HEK293T (cell line): ENCODE measurements around the gene CDC20B.

Experiments
- CTCF ChIA-PET: fragments of 350-600 bp; formaldehyde crosslinking; extraction: SDS; loops from one replicate; lab custom pipeline; 2021; ENCODE audit warnings: antibody characterized with exemption, inconsistent platforms; lab: Yijun Ruan, JAX
- POLR2A ChIA-PET: fragments of 350-600 bp; formaldehyde crosslinking; extraction: SDS; loops from one replicate; lab custom pipeline; 2020; ENCODE audit warnings: antibody characterized with exemption, inconsistent platforms; lab: Yijun Ruan, JAX
- DNase-seq: peaks from one replicate; pipeline ENCODE4 v3.0.0; 2012; ENCODE audit warnings: mixed read lengths; ENCODE audit errors: extremely low spot score
- ARNT ChIP-seq: fragments of 450-650 bp; IDR thresholded peaks from 2 replicates; pipeline ENCODE4 v1.6.1; 2017; ENCODE audit warnings: mild to moderate bottlenecking
- BHLHE40 ChIP-seq: fragments of 450-650 bp; IDR thresholded peaks from 2 replicates; pipeline ENCODE4 v1.6.1; 2016; ENCODE audit warnings: mild to moderate bottlenecking, moderate library complexity, borderline replicate concordance
- CTBP1 ChIP-seq: fragments of 450-650 bp; IDR thresholded peaks from 2 replicates; pipeline ENCODE4 v1.6.1; 2016; ENCODE audit warnings: borderline replicate concordance
- ELF4 ChIP-seq: fragments of 450-650 bp; IDR thresholded peaks from 2 replicates; pipeline ENCODE4 v1.6.1; 2017; ENCODE audit warnings: antibody characterized with exemption
- FOXA1 ChIP-seq: fragments of 450-650 bp; IDR thresholded peaks from 2 replicates; pipeline ENCODE4 v1.6.1; 2016; ENCODE audit warnings: mild to moderate bottlenecking
- FOXK2 ChIP-seq: fragments of 450-650 bp; IDR thresholded peaks from 2 replicates; pipeline ENCODE4 v1.6.1; 2016; ENCODE audit warnings: mild to moderate bottlenecking
- FOXM1 ChIP-seq: fragments of 450-650 bp; IDR thresholded peaks from 2 replicates; pipeline ENCODE4 v1.6.1; 2017; ENCODE audit warnings: mild to moderate bottlenecking, borderline replicate concordance
- HDGF ChIP-seq: fragments of 450-650 bp; IDR thresholded peaks from 2 replicates; pipeline ENCODE4 v1.6.1; 2017; ENCODE audit warnings: antibody characterized with exemption, borderline replicate concordance
- L3MBTL2 ChIP-seq: fragments of 450-650 bp; conservative IDR thresholded peaks from 2 replicates; pipeline ENCODE4 v1.6.1; 2016; ENCODE audit warnings: mild to moderate bottlenecking
- LEF1 ChIP-seq: fragments of 450-650 bp; IDR thresholded peaks from 2 replicates; pipeline ENCODE4 v1.6.1; 2017; ENCODE audit warnings: mild to moderate bottlenecking, borderline replicate concordance
- NFRKB ChIP-seq: fragments of 450-650 bp; IDR thresholded peaks from 2 replicates; pipeline ENCODE4 v1.6.1; 2016; ENCODE audit warnings: mild to moderate bottlenecking, moderate library complexity
- SP1 ChIP-seq: fragments of 450-650 bp; IDR thresholded peaks from 2 replicates; pipeline ENCODE4 v1.6.1; 2017
- SUZ12 ChIP-seq: fragments of 450-650 bp; IDR thresholded peaks from 2 replicates; pipeline ENCODE4 v1.6.1; 2016; ENCODE audit warnings: mild to moderate bottlenecking
- TARDBP ChIP-seq: fragments of 450-650 bp; IDR thresholded peaks from 2 replicates; pipeline ENCODE4 v1.6.1; 2016
- ZNF384 ChIP-seq: fragments of 450-650 bp; IDR thresholded peaks from 2 replicates; pipeline ENCODE4 v1.6.1; 2016
- TF ChIP-seq, protein P1 (sequence below): fragments of 450-650 bp; IDR thresholded peaks from 2 replicates; pipeline ENCODE4 v1.6.1; 2016

The CDC20B gene

DNA sequence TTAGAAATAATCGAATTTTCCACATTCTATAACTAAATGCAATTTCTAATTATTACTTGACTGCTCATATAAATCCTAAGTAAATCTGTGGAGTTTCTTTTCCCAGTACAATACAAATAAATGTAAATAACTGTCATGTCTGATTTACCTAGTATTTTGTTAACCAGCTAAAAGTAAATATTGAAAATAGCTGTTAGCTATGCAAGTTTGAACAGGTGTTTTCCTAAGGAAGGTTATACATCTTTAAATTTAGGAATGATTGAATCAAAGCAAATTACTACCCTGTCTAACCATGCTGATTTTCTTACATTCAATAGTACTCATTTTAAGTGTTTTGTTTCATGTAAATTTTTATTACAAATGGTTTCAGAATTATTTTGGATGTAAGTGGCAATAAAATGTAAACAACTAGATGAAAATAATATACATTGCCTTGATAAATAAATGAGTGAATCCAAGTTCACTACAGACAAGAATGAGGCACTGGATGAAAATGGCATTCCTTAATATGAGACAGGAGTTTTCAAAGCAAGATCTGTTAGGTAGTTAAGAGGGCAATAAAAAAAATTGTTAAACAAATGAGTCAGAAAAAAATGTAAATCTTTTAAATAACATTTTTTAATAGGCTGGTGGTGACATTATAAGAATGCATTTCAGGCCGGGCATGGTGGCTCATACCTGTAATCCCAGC lies 38.4 kb upstream of the CDC20B start:
- no peak for DNase-seq
- POLR2A ChIA-PET, result no interaction called here
- CTCF ChIA-PET, result no interaction called here
- TF ChIP-seq LEF1 (no peak), L3MBTL2 (no peak), SP1 (no peak), ELF4 (no peak), ZNF384 (no peak), FOXM1 (no peak), TARDBP (no peak), ARNT (no peak), SUZ12 (no peak), CTBP1 (no peak), NFRKB (no peak)
- TF ChIP-seq, protein P1, sequence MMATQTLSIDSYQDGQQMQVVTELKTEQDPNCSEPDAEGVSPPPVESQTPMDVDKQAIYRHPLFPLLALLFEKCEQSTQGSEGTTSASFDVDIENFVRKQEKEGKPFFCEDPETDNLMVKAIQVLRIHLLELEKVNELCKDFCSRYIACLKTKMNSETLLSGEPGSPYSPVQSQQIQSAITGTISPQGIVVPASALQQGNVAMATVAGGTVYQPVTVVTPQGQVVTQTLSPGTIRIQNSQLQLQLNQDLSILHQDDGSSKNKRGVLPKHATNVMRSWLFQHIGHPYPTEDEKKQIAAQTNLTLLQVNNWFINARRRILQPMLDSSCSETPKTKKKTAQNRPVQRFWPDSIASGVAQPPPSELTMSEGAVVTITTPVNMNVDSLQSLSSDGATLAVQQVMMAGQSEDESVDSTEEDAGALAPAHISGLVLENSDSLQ, result no peak

DNA sequence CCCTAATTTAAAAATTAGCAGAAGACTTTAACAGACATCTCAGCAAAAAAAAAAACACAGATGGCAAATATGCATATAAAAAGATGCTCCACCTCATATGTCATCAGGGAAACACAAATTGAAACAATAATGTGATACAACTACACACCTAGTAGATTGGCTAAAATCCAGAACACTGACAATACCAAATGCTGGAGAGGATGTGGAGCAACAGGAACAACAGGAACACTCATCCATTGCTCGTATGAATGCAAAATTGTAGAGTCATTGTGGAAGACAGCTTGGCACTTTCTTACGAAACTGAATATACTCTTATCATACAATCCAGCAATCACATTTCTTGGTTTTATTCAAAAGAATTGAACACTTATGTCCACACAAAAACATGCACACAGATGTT lies 32.0 kb upstream of the CDC20B start:
- CTCF ChIA-PET, result no interaction called here
- POLR2A ChIA-PET, result no interaction called here
- TF ChIP-seq HDGF (no peak), CTBP1 (no peak)
- DNase-seq, result no peak

DNA sequence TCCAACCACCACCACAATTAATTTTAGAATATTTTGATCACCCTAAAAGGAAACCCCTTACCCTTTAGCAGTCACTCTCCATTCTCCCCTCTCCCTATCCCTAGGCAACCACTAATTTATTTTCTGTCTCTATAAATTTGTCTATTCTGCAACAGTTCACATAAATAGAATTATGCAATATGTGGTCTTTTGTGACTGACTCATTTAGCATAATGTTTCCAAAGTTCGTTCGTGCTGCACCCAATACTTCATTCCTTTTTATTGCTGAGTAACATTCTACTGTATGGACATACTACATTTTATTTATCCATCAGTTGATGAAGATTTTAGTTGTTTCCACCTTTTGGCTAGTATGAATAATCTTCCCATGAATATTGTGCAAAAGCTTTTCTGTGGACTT lies 18.2 kb upstream of the CDC20B start:
- ChIA-PET CTCF (no interaction called here), POLR2A (no interaction called here)
- DNase-seq, result no peak

DNA sequence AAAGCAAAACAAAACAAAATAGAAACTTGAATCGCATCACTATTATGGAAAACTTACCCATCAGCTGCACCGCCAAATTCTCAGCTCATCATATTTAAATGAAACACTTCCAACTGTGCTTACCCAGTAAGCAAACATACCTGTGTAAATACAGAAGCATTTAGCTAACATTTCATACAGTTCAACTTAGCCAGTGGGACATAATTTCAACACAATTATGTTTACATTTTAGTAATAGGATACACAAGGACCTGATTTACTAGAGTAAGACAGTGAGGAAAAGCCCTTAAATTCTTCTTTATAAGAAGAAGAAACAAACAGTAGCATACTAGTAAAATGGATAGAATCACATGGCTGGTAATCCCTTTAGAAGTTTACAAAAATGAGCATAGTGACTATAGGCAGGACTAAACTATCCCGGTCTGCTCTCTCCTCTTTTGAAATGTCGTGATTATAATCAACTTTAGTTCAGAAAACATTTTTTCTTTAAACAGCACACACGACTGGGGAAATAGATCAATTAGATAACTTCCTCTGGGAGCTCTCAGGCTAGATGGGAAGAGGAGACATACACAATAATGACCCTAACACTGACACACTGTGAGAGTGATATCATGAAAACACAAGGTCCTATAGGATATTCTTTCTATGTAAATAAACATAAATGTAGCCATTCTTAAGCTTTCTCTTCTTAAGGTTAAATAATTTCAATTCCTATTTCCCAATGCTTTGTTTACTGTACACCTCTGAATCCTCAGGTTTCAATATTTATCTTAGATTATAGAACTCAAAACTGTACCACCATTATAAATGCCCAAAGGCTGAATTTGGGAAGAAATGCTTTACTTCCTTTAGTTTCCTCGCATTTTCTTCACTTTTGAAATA lies 15.9 kb upstream of the CDC20B start:
- ChIA-PET POLR2A (interaction anchor here (1.0 kb wide), 2 partner anchors 12 to 119 kb away, joined by 3 read pairs; partner anchors contain the start of genes DHX29 and MTREX), CTCF (interaction anchor here (2.2 kb wide), 1 partner anchor 37 kb away, joined by 7 read pairs; no protein-coding TSS in a partner anchor)
- no peak for DNase-seq
- TF ChIP-seq, protein P1, result peak; percentile 32; the same call in 1 of the 2 replicates
- peak; percentile 95 for TF ChIP-seq FOXA1
- no peak for TF ChIP-seq FOXK2

More for the DNA sequence above, 18.2 kb upstream of the CDC20B start:
- TF ChIP-seq ZNF384 (no peak), CTBP1 (no peak), HDGF (no peak), FOXA1 (no peak), BHLHE40 (no peak), NFRKB (no peak), ARNT (no peak), LEF1 (no peak), FOXM1 (no peak), FOXK2 (no peak), SP1 (no peak), L3MBTL2 (no peak), TARDBP (no peak), SUZ12 (no peak), ELF4 (no peak)
- TF ChIP-seq, protein P1, result no peak

DNA sequence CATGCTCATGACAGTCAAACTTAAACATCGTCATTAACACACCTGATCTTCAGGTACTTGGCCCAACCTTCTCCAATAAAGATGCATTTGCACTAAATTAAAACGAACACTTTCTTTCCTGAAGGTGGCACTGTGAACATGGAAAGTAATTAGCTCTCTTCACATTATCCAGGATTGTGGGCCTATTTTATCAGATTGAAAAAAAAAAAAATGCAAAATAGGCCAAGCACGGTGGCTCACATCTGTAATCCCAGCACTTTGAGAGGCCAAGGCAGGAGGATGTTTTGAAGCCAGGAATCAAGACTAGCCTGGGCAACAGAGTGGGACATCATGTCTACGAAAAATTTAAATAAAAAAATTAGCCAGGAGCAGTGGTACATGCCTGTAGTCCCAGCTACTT lies 14.4 kb upstream of the CDC20B start:
- ChIA-PET CTCF (interaction anchor here (0.8 to 2.2 kb wide), 3 partner anchors 10 to 468 kb away, joined by 3 to 7 read pairs (median 4); no protein-coding TSS in a partner anchor), POLR2A (no interaction called here)
- peak; percentile 67 for TF ChIP-seq ZNF384
- no peak for TF ChIP-seq ELF4
- no peak for DNase-seq

DNA sequence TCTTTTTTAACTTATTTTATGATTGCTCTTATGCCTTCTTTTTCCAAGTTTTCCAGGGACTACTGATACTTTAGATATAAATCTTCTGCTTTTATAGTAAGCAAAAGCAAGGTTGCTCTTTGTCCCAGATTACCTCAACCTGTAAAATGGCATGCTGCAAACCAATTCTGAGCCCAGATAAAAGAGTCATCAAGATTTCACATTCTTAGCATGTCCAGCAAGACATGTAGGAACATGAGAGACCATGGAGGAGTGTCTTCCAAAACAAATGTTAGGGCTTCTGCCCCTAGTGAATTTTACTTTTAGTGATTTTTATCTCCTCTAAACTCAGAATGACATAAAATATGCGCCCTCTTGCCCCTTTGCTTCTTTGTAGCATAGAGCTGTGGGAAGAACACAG lies 7.0 kb upstream of the CDC20B start:
- CTCF ChIA-PET, result no interaction called here
- POLR2A ChIA-PET, result no interaction called here
- no peak for DNase-seq
- TF ChIP-seq, protein P1, result no peak
- TF ChIP-seq ELF4, result no peak
- no peak for TF ChIP-seq FOXA1
- no peak for TF ChIP-seq FOXM1
